CD14-positive monocyte (primary cell): ENCODE results near the gene LSM4. TPM values are rescaled to one million over a fixed set of nuclear protein-coding genes. Genes with fewer than 3 reads are reported as not detected.

Experiments used
- DNase-seq, 3 donors: peaks; one replicate each; pipeline ENCODE4 v3.0.0-alpha.2; 2011 to 2022
- H2AFZ ChIP-seq: 2 replicates; pipeline ENCODE4 v1.6.0; 2012; ENCODE audit warnings: mild to moderate bottlenecking, low read depth, low read length, inconsistent platforms; ENCODE audit not compliant: insufficient read depth, poor library complexity, severe bottlenecking
- H3K27ac ChIP-seq, 2 donors: 1 replicate in 1 of 2; 2 replicates in 1 of 2; pipeline ENCODE4 v1.5.1; 2012 to 2013; ENCODE audit warnings: low read length in 2 of 2, control low read depth in 1 of 2, inconsistent platforms in 1 of 2, low read depth in 1 of 2, mild to moderate bottlenecking in 1 of 2
- H3K27me3 ChIP-seq, 2 donors: one replicate each; pipeline versions ENCODE4 v1.6.0 to v1.6.1; 2011 to 2013; ENCODE audit warnings: low read length in 2 of 2; ENCODE audit not compliant: control insufficient read depth in 2 of 2, insufficient read depth in 2 of 2
- H3K36me3 ChIP-seq, 2 donors: replicated peaks in 1 of 2; 1 replicate in 1 of 2; 2 replicates in 1 of 2; pipeline versions ENCODE4 v1.5.1 to v1.6.1; 2012 to 2013; ENCODE audit warnings: low read length in 2 of 2, control low read depth in 1 of 2, inconsistent platforms in 1 of 2, mild to moderate bottlenecking in 1 of 2; ENCODE audit not compliant: insufficient read depth in 2 of 2, control insufficient read depth in 1 of 2
- H3K4me1 ChIP-seq, 2 donors: 1 replicate in 1 of 2; 2 replicates in 1 of 2; pipeline versions ENCODE4 v1.5.1 to v1.6.1; 2012 to 2013; ENCODE audit warnings: low read length in 2 of 2, control low read depth in 1 of 2, inconsistent platforms in 1 of 2, mild to moderate bottlenecking in 1 of 2, moderate library complexity in 1 of 2; ENCODE audit not compliant: insufficient read depth in 2 of 2, control insufficient read depth in 1 of 2
- H3K4me2 ChIP-seq: replicated peaks from 2 replicates; pipeline ENCODE3; 2012; ENCODE audit warnings: low read length, moderate library complexity, mild to moderate bottlenecking; ENCODE audit not compliant: poor library complexity, severe bottlenecking; ENCODE audit errors: extremely low read depth
- H3K4me3 ChIP-seq, 3 experiments: fragments of 200-600 bp in 1 of 3; sonication (generic) in 1 of 3; replicated peaks in 1 of 3; 1 replicate in 2 of 3; 2 replicates in 1 of 3; pipeline ENCODE4 v1.5.1; 2011 to 2013; ENCODE audit warnings: low read length in 3 of 3, mild to moderate bottlenecking in 3 of 3, control low read depth in 2 of 3, low read depth in 2 of 3, inconsistent platforms in 1 of 3, moderate library complexity in 1 of 3
- H3K79me2 ChIP-seq: 2 replicates; pipeline ENCODE4 v1.6.0; 2012; ENCODE audit warnings: mild to moderate bottlenecking, control low read depth, inconsistent platforms, low read length, moderate library complexity; ENCODE audit not compliant: insufficient read depth
- H3K9ac ChIP-seq: 2 replicates; pipeline ENCODE4 v1.6.0; 2017; ENCODE audit warnings: low read length, mild to moderate bottlenecking; ENCODE audit not compliant: insufficient read depth, poor library complexity, severe bottlenecking
- H3K9me3 ChIP-seq, 2 donors: replicated peaks in 1 of 2; 1 replicate in 1 of 2; 2 replicates in 1 of 2; pipeline versions ENCODE4 v1.5.1 to v1.6.1; 2012 to 2013; ENCODE audit warnings: low read length in 2 of 2, control low read depth in 1 of 2; ENCODE audit not compliant: control insufficient read depth in 1 of 2, insufficient read depth in 1 of 2
- H4K20me1 ChIP-seq: 2 replicates; pipeline ENCODE4 v1.6.0; 2012; ENCODE audit warnings: mild to moderate bottlenecking, low read length, control low read depth, moderate library complexity; ENCODE audit not compliant: insufficient read depth
- H3K27ac Mint-ChIP-seq, 7 donors: one replicate each; pipeline ENCODE4 v1.8.0; 2020; ENCODE audit warnings: mild to moderate bottlenecking in 7 of 7, mixed read lengths in 7 of 7, moderate library complexity in 6 of 7, inconsistent platforms in 2 of 7
- H3K27me3 Mint-ChIP-seq, 3 donors: one replicate each; pipeline ENCODE4 v1.8.0; 2021 to 2022; ENCODE audit warnings: low read depth in 3 of 3, mild to moderate bottlenecking in 3 of 3, mixed read lengths in 3 of 3, moderate library complexity in 3 of 3, inconsistent platforms in 1 of 3
- H3K36me3 Mint-ChIP-seq, 2 donors: one replicate each; pipeline ENCODE4 v1.8.0; 2020; ENCODE audit warnings: mixed read lengths in 2 of 2, inconsistent platforms in 1 of 2, mild to moderate bottlenecking in 1 of 2
- H3K4me1 Mint-ChIP-seq: one replicate; pipeline ENCODE4 v1.8.0; 2020; ENCODE audit warnings: mild to moderate bottlenecking, mixed read lengths
- H3K4me3 Mint-ChIP-seq, 2 donors: one replicate each; pipeline ENCODE4 v1.8.0; 2020; ENCODE audit warnings: mild to moderate bottlenecking in 2 of 2, mixed read lengths in 2 of 2, moderate library complexity in 1 of 2
- H3K9me3 Mint-ChIP-seq, 7 donors: one replicate each; pipeline ENCODE4 v1.8.0; 2020 to 2022; ENCODE audit warnings: mixed read lengths in 7 of 7, mild to moderate bottlenecking in 6 of 7, moderate library complexity in 6 of 7, inconsistent platforms in 2 of 7
- CTCF ChIP-seq: fragments of 200-600 bp; IDR thresholded peaks from one replicate; pipeline ENCODE4 v1.8.0; 2022; ENCODE audit warnings: antibody characterized with exemption, mild to moderate bottlenecking
- WGBS: methylation state at CpG from one replicate; pipeline ENCODE4 v1.1.5; 2013; ENCODE audit warnings: missing lambda C conversion rate; ENCODE audit not compliant: insufficient coverage; 5-methylcytosine and 5-hydroxymethylcytosine counted together
- intact Hi-C, 2 donors: fragments of 100-400 bp; cut with micrococcal nuclease; formaldehyde crosslinking; loops; one replicate each; pipeline versions ENCODE4 v1.15.0 to v1.15.1; 2023
- polyA plus RNA-seq, 3 donors: library from polyadenylated mRNA; depleted of rRNA in 1 of 3; unstranded in 2 of 3; stranded (reverse) in 1 of 3; fragments of 300-500 nt in 2 of 3; fragments of >200 nt in 1 of 3; fragmentation: Illumina TruSeq in 2 of 3; gene quantifications; 1 replicate in 2 of 3; 2 replicates in 1 of 3; pipeline ENCODE4 v1.2.3, GENCODE V29; 2012 to 2021

LSM4 gene
- polyA plus RNA-seq, 3 donors = 66.5 to 143 (median 97.0) TPM

DNA sequence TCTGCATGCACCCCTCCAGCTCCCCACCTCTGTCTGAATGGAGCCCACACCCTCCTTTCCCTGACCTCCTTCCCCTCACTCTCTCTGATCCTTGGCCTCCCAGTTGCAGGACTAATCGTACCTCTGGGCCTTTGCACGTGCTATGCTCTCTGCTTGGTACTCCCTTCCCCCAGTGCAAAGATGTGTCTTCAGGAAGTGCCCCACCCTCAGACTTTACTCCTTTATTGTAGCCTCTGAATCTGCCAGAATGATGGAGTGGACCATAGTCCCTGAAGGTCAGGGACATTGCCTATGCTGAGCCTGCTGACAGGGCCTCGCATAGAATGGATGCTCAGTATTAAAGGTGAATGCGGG, 40.1 kb downstream of the LSM4 start:
- H3K27me3 Mint-ChIP-seq = peaks cover 0 to 4% (median 3%) of the 10 kb centered on the region in 3 donors
- peak overlapping the region; percentile 35 to 74 (median 42) for H3K4me3 ChIP-seq
- no peaks in the 10 kb centered on the region for H3K27me3 ChIP-seq
- peak overlapping the region; percentile 90 to 92 for H3K27ac ChIP-seq
- peak overlapping the region; percentile 19 for H2AFZ ChIP-seq
- H3K4me1 Mint-ChIP-seq = peaks cover 27% of the 10 kb centered on the region
- H3K9me3 ChIP-seq = no peaks in the 10 kb centered on the region
- peak overlapping the region; percentile 93 to 98 (median 97) for H3K27ac Mint-ChIP-seq
- intact Hi-C loops = loop anchor here (1.0 to 2.0 kb wide), 3 partner anchors 9 to 22 kb away; no protein-coding TSS in a partner anchor
- peak in 1 of 3 donors; percentile 9 for DNase-seq
- peaks cover 17 to 27% of the 10 kb centered on the region in 2 donors for H3K36me3 Mint-ChIP-seq
- 50% methylated on average over 4 of the region's 4 CpGs for WGBS
- peaks cover 33% of the 10 kb centered on the region for H4K20me1 ChIP-seq
- H3K4me3 Mint-ChIP-seq = peak overlapping the region; percentile 79 to 86
- H3K4me1 ChIP-seq = peaks cover 25 to 34% of the 10 kb centered on the region in 2 donors
- TF ChIP-seq CTCF = no peak
- H3K9ac ChIP-seq = peak overlapping the region; percentile 68
- H3K9me3 Mint-ChIP-seq = peaks cover 0 to 8% (median 5%) of the 10 kb centered on the region in 7 donors
- H3K4me2 ChIP-seq = peak overlapping the region; percentile 82
- peaks cover 6 to 15% of the 10 kb centered on the region in 2 donors for H3K36me3 ChIP-seq
- peaks cover 43% of the 10 kb centered on the region for H3K79me2 ChIP-seq

- Histone ChIP-seq H3K9ac (peak overlapping the region; percentile 68), H3K27ac (peak overlapping the region; percentile 90 to 92), H3K4me1 (peaks cover 25 to 34% of the 10 kb centered on the region in 2 donors), H4K20me1 (peaks cover 38% of the 10 kb centered on the region), H3K9me3 (no peaks in the 10 kb centered on the region), H3K4me2 (peak overlapping the region; percentile 82), H3K4me3 (peak overlapping the region; percentile 35 to 74 (median 42)), H2AFZ (peak overlapping the region; percentile 19), H3K27me3 (no peaks in the 10 kb centered on the region), H3K79me2 (peaks cover 44% of the 10 kb centered on the region), H3K36me3 (peaks cover 6 to 15% of the 10 kb centered on the region in 2 donors)
- peaks cover 18 to 32% of the 10 kb centered on the region in 2 donors for H3K36me3 Mint-ChIP-seq
- peaks cover 0 to 4% (median 3%) of the 10 kb centered on the region in 3 donors for H3K27me3 Mint-ChIP-seq
- DNase-seq = peak in 2 of 3 donors; percentile 55 to 76
- WGBS = 0% methylated on average over 6 of the region's 27 CpGs
- peak overlapping the region; percentile 79 to 86 for H3K4me3 Mint-ChIP-seq
- H3K27ac Mint-ChIP-seq = peak overlapping the region; percentile 93 to 98 (median 97)
- intact Hi-C loops = loop anchor here (1.0 to 2.0 kb wide), 3 partner anchors 9 to 23 kb away; no protein-coding TSS in a partner anchor
- peak; percentile 15 for TF ChIP-seq CTCF
- peaks cover 31% of the 10 kb centered on the region for H3K4me1 Mint-ChIP-seq
- peaks cover 0 to 8% (median 5%) of the 10 kb centered on the region in 7 donors for H3K9me3 Mint-ChIP-seq
These were observed 40.7 kb downstream of the LSM4 start for GRCh38 chr19:18282021-18282787.
